Nephron progenitor cell (in vitro differentiated cells): ENCODE data around the gene FAM81A.
"Not testable (repeated sequence)": the region's sequence is repeated elsewhere in the genome, so short reads cannot be mapped to it uniquely, and the experiment has no call there.

ENCODE experiments used
- DNase-seq: peaks from one replicate; pipeline ENCODE4 v3.0.0; 2021
- H3K27ac Mint-ChIP-seq: 2 replicates; pipeline ENCODE4 v1.8.0; 2021; ENCODE audit warnings: mild to moderate bottlenecking, moderate library complexity, mixed read lengths
- H3K27me3 Mint-ChIP-seq: 2 replicates; pipeline ENCODE4 v1.8.0; 2021; ENCODE audit warnings: mild to moderate bottlenecking, low read depth, mixed read lengths; ENCODE audit not compliant: poor library complexity
- H3K36me3 Mint-ChIP-seq: 2 replicates; pipeline ENCODE4 v1.8.0; 2021; ENCODE audit warnings: low read depth, mixed read lengths
- H3K4me1 Mint-ChIP-seq: 2 replicates; pipeline ENCODE4 v1.8.0; 2021; ENCODE audit warnings: mixed read lengths
- H3K4me3 Mint-ChIP-seq: 2 replicates; pipeline ENCODE4 v1.8.0; 2021; ENCODE audit warnings: mild to moderate bottlenecking, moderate library complexity, mixed read lengths
- H3K9me3 Mint-ChIP-seq: 2 replicates; pipeline ENCODE4 v1.8.0; 2021; ENCODE audit warnings: mild to moderate bottlenecking, moderate library complexity, mixed read lengths
- CTCF ChIP-seq: fragments of 200-600 bp; sonication (generic); IDR thresholded peaks from 2 replicates; pipeline ENCODE4 v1.5.0; 2021; ENCODE audit warnings: antibody characterized with exemption

Gene FAM81A

GRCh38 chr15:59419170-59419569 lies 18.8 kb upstream of the FAM81A start:
- Mint-ChIP-seq H3K27me3 (peaks cover 48% of the 10 kb centered on the region), H3K27ac (no peak overlapping the region), H3K4me1 (no peaks in the 10 kb centered on the region), H3K9me3 (no peaks in the 10 kb centered on the region), H3K4me3 (no peak overlapping the region), H3K36me3 (no peaks in the 10 kb centered on the region)
- DNase-seq: no peak
- no peak for TF ChIP-seq CTCF

GRCh38 chr15:59420108-59420507 lies 17.9 kb upstream of the FAM81A start:
- DNase-seq: no peak
- Mint-ChIP-seq H3K4me1 (no peaks in the 10 kb centered on the region), H3K4me3 (no peak overlapping the region), H3K27me3 (peaks cover 45% of the 10 kb centered on the region), H3K9me3 (no peaks in the 10 kb centered on the region), H3K36me3 (no peaks in the 10 kb centered on the region), H3K27ac (no peak overlapping the region)
- TF ChIP-seq CTCF: no peak

- H3K27me3 Mint-ChIP-seq: peaks cover 48% of the 10 kb centered on the region
- peak; percentile 35 for DNase-seq
- no peak overlapping the region for H3K27ac Mint-ChIP-seq
- no peak for TF ChIP-seq CTCF
- no peak overlapping the region for H3K4me3 Mint-ChIP-seq
- no peaks in the 10 kb centered on the region for H3K36me3 Mint-ChIP-seq
- no peaks in the 10 kb centered on the region for H3K9me3 Mint-ChIP-seq
- no peaks in the 10 kb centered on the region for H3K4me1 Mint-ChIP-seq
These were observed 16.9 kb upstream of the FAM81A start for GRCh38 chr15:59420986-59421618.

- no peak for DNase-seq
- H3K27me3 Mint-ChIP-seq: peaks cover 33% of the 10 kb centered on the region
- H3K36me3 Mint-ChIP-seq: no peaks in the 10 kb centered on the region
- H3K4me1 Mint-ChIP-seq: no peaks in the 10 kb centered on the region
- H3K4me3 Mint-ChIP-seq: no peak overlapping the region
- H3K9me3 Mint-ChIP-seq: peaks cover 16% of the 10 kb centered on the region
- no peak for TF ChIP-seq CTCF
- no peak overlapping the region for H3K27ac Mint-ChIP-seq
These were observed 13.4 kb upstream of the FAM81A start for GRCh38 chr15:59424616-59425015.

- H3K27ac Mint-ChIP-seq, H3K4me1 Mint-ChIP-seq, DNase-seq, H3K36me3 Mint-ChIP-seq, H3K4me3 Mint-ChIP-seq: not testable (repeated sequence)
- Mint-ChIP-seq H3K9me3 (peaks cover 19% of the 10 kb centered on the region), H3K27me3 (peaks cover 31% of the 10 kb centered on the region)
These were observed 9.1 kb upstream of the FAM81A start for GRCh38 chr15:59428898-59429297.

GRCh38 chr15:59432389-59432788 lies 5.6 kb upstream of the FAM81A start:
- DNase-seq: no peak
- Mint-ChIP-seq H3K36me3 (no peaks in the 10 kb centered on the region), H3K4me3 (no peak overlapping the region), H3K4me1 (peaks cover 10% of the 10 kb centered on the region), H3K9me3 (peaks cover 19% of the 10 kb centered on the region), H3K27me3 (peaks cover 56% of the 10 kb centered on the region), H3K27ac (no peak overlapping the region)
- no peak for TF ChIP-seq CTCF
